OCI-LY1 (cell line): ENCODE data around the gene SH3TC2.

Experiments used
- H2AFZ ChIP-seq: fragments of 200-600 bp; sonication (generic), shearing (Covaris generic); 2 replicates; pipeline ENCODE4 v1.6.0; 2014; ENCODE audit warnings: antibody characterized with exemption, mild to moderate bottlenecking, low read length
- H3F3A ChIP-seq: fragments of 200-600 bp; sonication (generic), shearing (Covaris generic); 2 replicates; pipeline ENCODE4 v1.6.0; 2014; ENCODE audit warnings: mild to moderate bottlenecking, antibody characterized with exemption, low read length, moderate library complexity; ENCODE audit not compliant: insufficient read depth
- H3K27ac ChIP-seq: fragments of 200-600 bp; sonication (generic); 2 replicates; pipeline ENCODE4 v1.5.1; 2014; ENCODE audit warnings: low read length, mixed run types, mild to moderate bottlenecking, low read depth; ENCODE audit not compliant: poor library complexity, severe bottlenecking
- H3K27me3 ChIP-seq: fragments of 200-600 bp; sonication (generic); 2 replicates; pipeline ENCODE4 v1.6.0; 2014; ENCODE audit warnings: antibody characterized with exemption, mild to moderate bottlenecking, low read length, moderate library complexity; ENCODE audit not compliant: insufficient read depth
- H3K36me3 ChIP-seq: fragments of 200-600 bp; sonication (generic); 2 replicates; pipeline ENCODE4 v1.6.1; 2014; ENCODE audit warnings: mild to moderate bottlenecking, antibody characterized with exemption, low read length, moderate library complexity, mixed read lengths; ENCODE audit not compliant: insufficient read depth
- H3K4me1 ChIP-seq: fragments of 200-600 bp; sonication (generic); 2 replicates; pipeline ENCODE4 v1.5.1; 2014; ENCODE audit warnings: mild to moderate bottlenecking, low read length, moderate library complexity; ENCODE audit not compliant: insufficient read depth, severe bottlenecking
- H3K4me2 ChIP-seq: fragments of 200-600 bp; sonication (generic), shearing (Covaris generic); 2 replicates; pipeline ENCODE4 v1.6.1; 2014; ENCODE audit warnings: low read length
- H3K4me3 ChIP-seq: fragments of 200-600 bp; sonication (generic); 2 replicates; pipeline ENCODE4 v1.5.1; 2014; ENCODE audit warnings: low read length, low read depth, mild to moderate bottlenecking, mixed read lengths; ENCODE audit not compliant: poor library complexity, severe bottlenecking
- H3K79me2 ChIP-seq: fragments of 200-600 bp; shearing (Covaris generic); 2 replicates; pipeline ENCODE4 v1.6.1; 2016; ENCODE audit warnings: mixed run types, low read length, mixed read lengths; ENCODE audit not compliant: insufficient read depth
- H3K9ac ChIP-seq: fragments of 200-600 bp; sonication (generic), shearing (Covaris generic); 2 replicates; pipeline ENCODE4 v1.6.1; 2014; ENCODE audit warnings: mild to moderate bottlenecking, low read length, mixed read lengths
- H3K9me2 ChIP-seq: fragments of 200-600 bp; sonication (generic), shearing (Covaris generic); 2 replicates; pipeline ENCODE4 v1.6.1; 2014; ENCODE audit warnings: low read depth, mild to moderate bottlenecking, low read length, mixed read lengths
- H3K9me3 ChIP-seq: fragments of 200-600 bp; shearing (Covaris generic); 2 replicates; pipeline ENCODE4 v1.6.1; 2014; ENCODE audit warnings: low read length, mixed read lengths
- H4K20me1 ChIP-seq: fragments of 200-600 bp; sonication (generic), shearing (Covaris generic); 2 replicates; pipeline ENCODE4 v1.6.0; 2016; ENCODE audit warnings: mild to moderate bottlenecking, low read length; ENCODE audit not compliant: insufficient read depth
- CTCF ChIP-seq: fragments of 200-600 bp; sonication (generic), shearing (Covaris generic); IDR thresholded peaks from 2 replicates; pipeline ENCODE4 v1.5.1; 2017; ENCODE audit warnings: mild to moderate bottlenecking, antibody characterized with exemption, low read length, moderate library complexity, mixed read lengths
- EZH2 ChIP-seq: fragments of 200-600 bp; sonication (generic), shearing (Covaris generic); IDR thresholded peaks from 2 replicates; pipeline ENCODE4 v1.8.0; 2017; ENCODE audit warnings: borderline replicate concordance, mixed run types, mild to moderate bottlenecking, antibody characterized with exemption, low read length, moderate library complexity, mixed read lengths

Gene SH3TC2

GRCh38 chr5:148956477-148957385, 106.1 kb downstream of the SH3TC2 start:
- Histone ChIP-seq H3K27ac (no peak overlapping the region), H3F3A (no peaks in the 10 kb centered on the region), H3K27me3 (no peaks in the 10 kb centered on the region), H3K36me3 (no peaks in the 10 kb centered on the region), H3K4me1 (no peaks in the 10 kb centered on the region), H3K9me3 (no peaks in the 10 kb centered on the region), H2AFZ (no peak overlapping the region), H3K4me3 (no peak overlapping the region), H3K9me2 (no peaks in the 10 kb centered on the region), H3K9ac (no peak overlapping the region), H3K4me2 (no peak overlapping the region), H4K20me1 (no peaks in the 10 kb centered on the region), H3K79me2 (no peaks in the 10 kb centered on the region)
- TF ChIP-seq EZH2 (no peak), CTCF (no peak)
